NCI-H128 (cell line): Measurements from ENCODE around the gene TMEM256.
"Not testable (repeated sequence)": the region's sequence is repeated elsewhere in the genome, so short reads cannot be mapped to it uniquely, and the experiment has no call there.

Experiments used
- DNase-seq: peaks from one replicate; lab custom pipeline; 2025; ENCODE audit not compliant: unreplicated experiment; lab: John Stamatoyannopoulos, UW

The TMEM256 gene

DNA sequence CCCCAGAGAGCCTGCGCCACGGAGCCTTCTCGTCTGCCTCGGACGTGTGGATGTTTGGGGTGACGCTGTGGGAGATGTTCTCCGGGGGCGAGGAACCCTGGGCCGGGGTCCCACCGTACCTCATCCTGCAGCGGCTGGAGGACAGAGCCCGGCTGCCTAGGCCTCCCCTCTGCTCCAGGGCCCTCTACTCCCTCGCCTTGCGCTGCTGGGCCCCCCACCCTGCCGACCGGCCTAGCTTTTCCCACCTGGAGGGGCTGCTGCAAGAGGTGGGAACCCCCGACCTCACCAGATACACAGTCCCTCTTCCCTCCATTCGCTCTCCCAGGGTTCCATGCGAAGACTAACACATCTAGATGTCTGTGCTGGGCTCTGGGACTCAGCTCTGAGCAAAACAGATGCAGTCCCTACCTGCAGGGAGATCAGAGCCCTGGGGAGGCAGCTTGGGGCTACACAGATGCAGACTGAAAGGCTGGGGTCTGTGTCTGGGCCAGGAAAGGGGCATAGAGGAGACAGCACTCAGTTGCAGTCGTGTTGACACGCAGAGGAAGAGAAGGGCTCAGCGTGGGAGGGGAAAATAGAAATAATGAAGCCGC, 19.3 kb downstream of the TMEM256 start:
- no peak for DNase-seq

DNA sequence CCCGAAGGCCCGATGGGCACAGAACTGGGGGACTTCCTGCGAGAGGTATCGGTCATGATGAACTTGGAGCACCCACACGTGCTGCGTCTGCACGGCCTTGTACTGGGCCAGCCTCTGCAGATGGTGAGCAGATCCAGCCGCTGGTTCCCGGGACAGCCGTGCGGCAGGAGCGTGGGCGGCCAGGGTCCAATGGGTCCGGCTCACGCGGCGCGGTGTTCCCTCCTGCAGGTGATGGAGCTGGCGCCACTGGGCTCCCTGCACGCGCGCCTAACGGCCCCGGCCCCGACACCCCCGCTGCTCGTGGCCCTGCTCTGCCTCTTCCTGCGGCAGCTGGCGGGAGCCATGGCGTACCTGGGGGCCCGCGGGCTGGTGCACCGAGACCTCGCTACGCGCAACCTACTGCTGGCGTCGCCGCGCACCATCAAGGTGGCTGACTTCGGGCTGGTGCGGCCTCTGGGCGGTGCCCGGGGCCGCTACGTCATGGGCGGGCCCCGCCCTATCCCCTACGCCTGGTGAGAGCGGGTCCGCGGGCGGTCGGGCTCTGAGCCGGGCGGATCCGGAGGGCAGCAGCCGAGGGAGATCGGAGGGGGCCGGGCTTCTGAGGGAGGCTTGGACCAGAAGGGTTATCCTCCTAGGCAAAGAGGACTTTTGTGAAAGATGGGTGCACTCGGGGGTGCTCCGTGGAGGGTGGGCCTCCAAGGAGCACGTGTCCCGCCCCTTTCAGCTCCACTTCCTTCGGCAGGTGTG, 20.0 kb downstream of the TMEM256 start:
- peak; percentile 36 for DNase-seq

DNA sequence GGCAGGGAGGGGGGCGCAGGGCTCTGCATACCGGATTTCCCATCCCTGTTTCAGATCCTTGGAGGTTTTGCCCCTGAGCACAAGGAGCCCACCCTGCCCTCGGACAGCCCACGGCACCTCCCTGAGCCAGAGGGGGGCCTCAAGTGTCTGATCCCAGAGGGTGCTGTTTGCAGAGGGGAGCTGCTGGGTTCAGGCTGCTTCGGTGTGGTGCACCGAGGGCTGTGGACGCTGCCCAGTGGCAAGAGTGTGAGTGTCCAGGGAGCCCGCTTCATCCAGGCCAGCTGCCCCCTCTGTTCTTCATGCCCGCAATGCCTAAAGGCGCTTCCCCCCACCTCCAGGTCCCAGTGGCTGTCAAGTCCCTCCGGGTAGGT, 20.5 kb downstream of the TMEM256 start:
- no peak for DNase-seq

- no peak for DNase-seq
Measured at GRCh38 chr17:7382901-7383300, 21.0 kb downstream of the TMEM256 start.

- DNase-seq = no peak
Measured at GRCh38 chr17:7380855-7381683, 22.8 kb downstream of the TMEM256 start, which contains the start of gene TNK1. Gene TNK1 (plus strand): TSS chr17:7381089. CDS start chr17:7382927, 1,838 bp downstream.

DNA sequence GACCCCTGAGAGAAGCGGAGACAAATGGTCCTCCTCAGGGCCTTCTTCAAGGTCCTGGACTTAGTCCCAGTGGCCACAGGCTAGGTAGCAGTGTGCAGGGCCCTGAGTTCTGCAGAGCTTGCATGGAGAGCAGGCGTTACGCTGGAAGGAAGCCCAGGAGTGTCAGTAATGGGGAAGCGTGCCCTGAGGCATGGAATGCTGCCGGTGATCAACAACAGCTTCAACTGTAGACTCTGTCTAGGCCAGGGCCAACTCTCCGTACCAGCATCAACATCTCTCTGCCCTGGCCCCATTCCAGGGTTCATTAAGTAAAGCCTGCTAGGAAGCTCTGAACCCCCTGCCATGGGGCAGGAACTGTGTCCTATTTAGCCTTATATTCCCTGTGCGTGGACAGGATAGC, 23.6 kb downstream of the TMEM256 start:
- no peak for DNase-seq

DNA sequence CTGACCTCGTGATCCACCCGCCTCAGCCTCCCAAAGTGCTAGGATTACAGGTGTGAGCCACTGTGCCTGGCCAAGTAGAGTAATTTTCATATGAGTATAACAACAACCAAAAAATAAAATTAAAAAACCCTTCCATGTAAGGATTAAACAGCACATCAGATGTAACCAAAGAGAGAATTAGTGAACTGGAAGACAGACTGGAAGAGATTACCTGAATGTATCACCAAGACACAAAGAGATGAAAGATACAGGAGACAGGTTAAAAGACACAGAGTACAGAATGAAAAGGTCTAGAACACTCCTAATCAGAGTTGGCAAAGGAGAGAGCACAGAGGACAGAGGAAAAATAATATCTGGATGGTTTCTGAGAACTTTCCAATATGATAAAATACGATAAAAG, 24.8 kb downstream of the TMEM256 start:
- no peak for DNase-seq

DNA sequence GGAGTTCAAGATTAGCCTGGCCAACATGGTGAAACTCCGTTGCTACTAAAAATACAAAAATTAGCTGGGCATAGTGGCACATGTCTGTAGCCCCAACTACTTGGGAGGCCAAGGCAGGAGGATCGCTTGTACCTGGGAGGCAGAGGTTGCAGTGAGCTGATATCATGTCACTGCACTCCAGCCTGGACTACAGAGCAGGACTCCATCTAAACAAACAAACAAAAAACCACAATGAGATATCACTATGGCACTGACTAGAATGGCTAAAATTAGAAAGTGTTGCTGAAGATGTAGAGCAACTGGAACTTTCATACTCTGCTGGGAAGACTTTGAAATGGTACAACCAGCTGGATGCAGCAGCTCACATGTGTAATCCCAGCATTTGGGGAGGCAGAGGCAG, 29.5 kb downstream of the TMEM256 start:
- no peak for DNase-seq

DNA sequence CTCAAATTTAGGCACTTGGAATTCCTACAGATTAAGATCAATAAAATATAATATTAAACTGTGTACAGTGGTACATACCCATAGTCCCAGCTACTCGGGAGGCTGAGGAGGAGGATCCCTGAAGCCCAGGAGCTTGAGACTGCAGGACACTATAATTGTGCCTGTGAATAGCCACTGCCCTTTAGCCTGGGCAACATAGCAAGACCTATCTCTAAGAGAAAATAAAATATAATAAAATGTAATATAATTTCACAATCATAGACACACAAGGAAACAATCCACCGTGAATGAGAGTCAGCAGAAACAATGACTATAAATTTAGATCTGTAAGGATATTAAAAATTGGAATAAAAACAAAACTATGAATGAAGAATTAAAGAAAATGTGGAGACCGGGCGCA, 33.0 kb downstream of the TMEM256 start:
- no peak for DNase-seq

GRCh38 chr17:7369825-7370224, 34.1 kb downstream of the TMEM256 start:
- DNase-seq = no peak

DNA sequence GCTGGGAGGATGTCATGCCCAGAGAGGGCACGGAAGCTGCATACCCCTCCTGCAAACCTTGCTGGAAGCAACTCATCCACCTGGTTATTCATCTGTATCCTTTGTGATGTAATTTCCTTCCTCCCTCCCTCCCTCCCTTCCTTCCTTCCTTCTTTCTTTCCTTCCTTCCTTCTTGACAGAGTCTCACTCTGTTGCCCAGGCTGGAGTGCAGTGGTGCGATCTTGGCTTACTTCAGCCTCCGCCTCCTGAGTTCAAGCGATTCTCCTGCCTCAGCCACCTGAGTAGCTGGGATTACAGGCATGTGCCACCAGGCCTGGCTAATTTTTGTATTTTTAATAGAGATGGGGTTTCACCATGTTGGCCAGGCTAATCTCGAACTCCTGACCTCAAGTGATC, 35.3 kb downstream of the TMEM256 start:
- DNase-seq = not testable (repeated sequence)

DNA sequence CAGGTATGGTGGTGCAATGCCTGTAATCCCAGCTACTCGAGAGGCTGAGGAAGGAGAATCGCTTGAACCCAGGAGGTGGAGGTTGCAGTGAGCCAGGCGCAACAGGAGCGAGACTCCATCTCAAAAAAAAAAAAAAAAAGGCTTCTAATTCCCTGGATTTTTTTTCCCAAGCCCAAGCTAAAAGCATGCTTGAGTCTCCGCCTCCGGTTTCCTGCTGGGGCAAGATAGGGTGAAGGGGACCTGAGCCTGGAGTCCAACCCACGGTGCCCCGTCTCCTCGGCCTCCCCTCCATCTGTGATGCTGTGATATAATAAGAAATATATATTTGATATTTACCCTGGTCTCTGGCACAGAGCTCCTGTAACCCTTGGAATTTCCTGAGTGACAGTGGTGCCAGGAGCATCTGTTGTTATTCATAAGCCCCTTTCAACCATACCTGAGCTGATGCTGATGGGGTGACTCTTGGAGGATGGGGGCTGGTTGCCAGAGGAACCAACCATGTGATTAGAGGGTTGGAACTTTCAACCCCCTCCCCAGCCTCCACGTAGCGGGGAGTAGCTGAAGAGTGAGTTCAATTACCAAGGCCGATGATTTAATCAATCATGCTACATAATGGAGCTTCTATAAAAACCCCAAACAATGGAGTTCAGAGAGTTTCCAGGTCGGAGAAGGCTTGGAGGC, 35.8 kb downstream of the TMEM256 start:
- no peak for DNase-seq

- no peak for DNase-seq
Measured at GRCh38 chr17:7367083-7367482, 36.8 kb downstream of the TMEM256 start.

DNA sequence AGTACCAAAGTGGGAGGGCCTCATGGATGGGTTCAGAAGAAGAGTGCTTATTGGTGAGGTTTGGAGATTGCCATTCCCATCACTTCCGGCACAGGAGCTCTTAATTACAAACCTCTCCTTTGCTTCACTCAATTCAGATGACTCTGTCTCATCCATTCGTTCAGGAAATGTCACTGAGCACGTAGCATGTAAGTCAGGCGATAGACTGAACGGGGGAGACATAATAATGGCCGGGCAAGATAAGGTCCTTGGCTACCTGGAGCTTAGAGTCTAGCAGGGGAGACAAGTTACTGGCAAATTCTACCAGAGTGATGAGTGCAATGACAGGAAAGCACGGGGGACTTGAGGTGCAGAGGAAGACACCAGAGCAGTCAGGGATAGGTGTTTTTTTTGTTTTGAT, 37.9 kb downstream of the TMEM256 start:
- not testable (repeated sequence) for DNase-seq

- no peak for DNase-seq
Measured at GRCh38 chr17:7363311-7363710, 40.6 kb downstream of the TMEM256 start.

DNA sequence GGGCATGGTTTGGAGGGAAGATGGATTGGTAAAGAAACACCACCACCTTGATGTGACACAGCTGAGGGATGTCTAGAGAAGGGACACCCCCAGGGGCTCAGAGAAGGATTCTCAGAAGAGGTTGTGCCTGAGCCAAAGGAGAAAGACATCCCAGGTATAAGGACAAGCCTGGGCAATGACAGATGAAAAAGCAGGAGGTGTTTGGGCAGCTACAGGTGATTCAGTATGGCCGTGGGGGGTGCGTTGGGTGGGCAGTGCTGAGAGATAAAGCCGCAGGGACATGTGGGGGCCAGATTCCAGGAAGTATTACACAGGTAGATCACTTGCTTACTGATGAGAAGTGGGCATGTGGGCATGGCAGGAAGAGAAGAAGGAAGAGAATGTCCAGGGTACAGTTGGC, 42.0 kb downstream of the TMEM256 start:
- DNase-seq = no peak

- DNase-seq = no peak
Measured at GRCh38 chr17:7357381-7357780, 46.5 kb downstream of the TMEM256 start.

DNA sequence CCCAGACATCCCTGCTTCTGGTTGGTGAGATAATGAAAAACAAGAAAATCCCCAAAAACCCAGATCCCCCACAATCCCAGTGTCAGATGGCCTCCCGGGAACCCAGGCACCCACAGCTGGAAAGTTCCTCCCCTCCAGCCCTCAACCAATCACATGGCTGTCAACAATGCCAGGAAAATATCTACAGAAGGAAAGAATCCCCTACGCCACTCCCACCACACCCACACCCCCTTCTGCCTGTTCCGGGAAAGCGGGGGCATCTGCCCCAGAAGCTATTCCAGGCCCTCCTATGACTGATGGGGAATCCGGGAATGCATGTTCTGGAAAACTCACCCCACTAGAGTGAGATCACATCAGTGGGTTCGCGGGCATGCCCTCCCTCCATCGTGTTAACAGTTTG, 47.1 kb downstream of the TMEM256 start:
- no peak for DNase-seq

DNA sequence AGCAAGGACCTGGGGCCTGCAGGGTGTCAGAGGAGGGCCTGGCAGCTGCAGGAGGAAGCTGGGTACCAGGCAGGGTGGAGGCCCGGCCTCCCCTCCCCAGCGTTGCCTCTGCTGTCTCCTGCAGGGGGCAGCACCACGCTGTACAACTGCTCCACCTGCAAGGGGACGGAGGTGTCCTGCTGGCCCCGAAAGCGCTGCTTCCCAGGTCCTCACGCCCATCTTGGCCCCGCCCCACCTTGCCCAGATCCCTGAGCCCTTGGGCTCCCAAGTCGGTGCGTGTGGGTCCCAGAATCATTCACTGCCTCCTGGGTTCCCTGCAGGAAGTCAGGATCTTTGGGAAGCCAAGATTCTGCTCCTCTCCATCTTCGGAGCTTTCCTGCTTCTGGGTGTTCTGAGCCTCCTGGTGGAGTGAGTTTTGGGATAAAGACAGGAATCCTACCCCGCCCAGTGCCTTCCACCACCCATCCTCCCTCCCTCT, 47.8 kb downstream of the TMEM256 start:
- DNase-seq = peak; percentile 35

- DNase-seq = no peak
Measured at GRCh38 chr17:7355573-7355972, 48.3 kb downstream of the TMEM256 start.

DNA sequence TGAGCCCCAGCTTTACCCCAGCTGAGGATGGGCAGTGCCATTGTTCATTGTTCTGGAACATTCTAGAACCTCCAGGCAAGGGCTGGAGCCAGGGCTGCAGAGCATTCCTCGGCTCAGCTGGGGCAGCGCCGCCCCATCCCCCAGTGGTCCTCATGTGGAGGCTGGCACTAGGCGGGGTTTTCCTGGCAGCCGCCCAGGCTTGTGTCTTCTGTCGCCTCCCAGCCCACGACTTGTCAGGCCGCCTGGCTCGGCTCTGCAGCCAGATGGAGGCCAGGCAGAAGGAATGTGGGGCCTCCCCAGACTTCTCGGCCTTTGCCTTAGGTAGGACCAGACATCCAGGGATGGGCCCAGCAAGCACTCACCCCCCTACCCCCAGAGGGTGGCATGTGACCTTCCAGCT, 48.8 kb downstream of the TMEM256 start, which contains the start of gene TMEM95:
TSS of gene TMEM95 (plus strand) at position 104 of the 400 bp plus-strand sequence. CDS start at position 153, 49 bp downstream.
- DNase-seq = no peak
